Thyroid gland (tissue), 4 donors: ENCODE measurements around the gene STOML3.

Source experiments
- POLR2A ChIP-seq, 2 donors: fragments of 450-650 bp; IDR thresholded peaks; one replicate each; pipeline ENCODE4 v1.6.1; 2017; ENCODE audit warnings: antibody characterized with exemption in 2 of 2, mild to moderate bottlenecking in 2 of 2, moderate library complexity in 1 of 2
- TF ChIP-seq, protein P1 (sequence below), 6 experiments: fragments of 200-600 bp in 3 of 6; fragments of 450-650 bp in 3 of 6; sonication (generic) in 3 of 6; IDR thresholded peaks; one replicate each; pipeline ENCODE4 v1.5.1; 2016 to 2019; ENCODE audit warnings: antibody characterized with exemption in 6 of 6, mild to moderate bottlenecking in 2 of 6, inconsistent platforms in 1 of 6, moderate library complexity in 1 of 6

DNA sequence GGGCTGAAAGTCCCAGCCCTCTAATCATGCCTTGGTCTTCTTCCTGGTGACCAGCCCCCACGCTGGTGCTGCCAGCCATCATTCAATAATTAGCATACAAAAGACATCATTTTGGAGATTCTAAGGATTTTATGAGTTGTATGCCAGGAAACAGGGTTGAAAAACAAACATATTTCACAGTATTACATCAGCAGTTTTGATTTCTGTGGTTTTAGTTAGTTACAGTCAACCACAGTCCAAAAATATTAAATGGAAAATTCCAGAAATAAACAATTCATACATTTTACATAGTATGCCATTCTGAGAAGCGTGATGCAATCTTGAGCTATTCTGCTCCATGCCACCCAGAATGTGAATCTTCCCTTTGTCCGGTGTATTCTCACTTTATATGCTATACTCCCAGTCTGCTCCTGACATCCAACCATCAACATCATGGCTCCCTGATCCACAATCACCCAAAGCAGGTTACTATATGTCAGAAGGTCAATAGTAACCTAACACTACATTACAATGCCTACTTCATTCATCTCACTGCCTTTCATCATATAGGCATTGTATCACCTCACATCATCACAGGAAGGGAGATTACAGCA is 49.2 kb downstream of the STOML3 start:
- TF ChIP-seq, protein P1, sequence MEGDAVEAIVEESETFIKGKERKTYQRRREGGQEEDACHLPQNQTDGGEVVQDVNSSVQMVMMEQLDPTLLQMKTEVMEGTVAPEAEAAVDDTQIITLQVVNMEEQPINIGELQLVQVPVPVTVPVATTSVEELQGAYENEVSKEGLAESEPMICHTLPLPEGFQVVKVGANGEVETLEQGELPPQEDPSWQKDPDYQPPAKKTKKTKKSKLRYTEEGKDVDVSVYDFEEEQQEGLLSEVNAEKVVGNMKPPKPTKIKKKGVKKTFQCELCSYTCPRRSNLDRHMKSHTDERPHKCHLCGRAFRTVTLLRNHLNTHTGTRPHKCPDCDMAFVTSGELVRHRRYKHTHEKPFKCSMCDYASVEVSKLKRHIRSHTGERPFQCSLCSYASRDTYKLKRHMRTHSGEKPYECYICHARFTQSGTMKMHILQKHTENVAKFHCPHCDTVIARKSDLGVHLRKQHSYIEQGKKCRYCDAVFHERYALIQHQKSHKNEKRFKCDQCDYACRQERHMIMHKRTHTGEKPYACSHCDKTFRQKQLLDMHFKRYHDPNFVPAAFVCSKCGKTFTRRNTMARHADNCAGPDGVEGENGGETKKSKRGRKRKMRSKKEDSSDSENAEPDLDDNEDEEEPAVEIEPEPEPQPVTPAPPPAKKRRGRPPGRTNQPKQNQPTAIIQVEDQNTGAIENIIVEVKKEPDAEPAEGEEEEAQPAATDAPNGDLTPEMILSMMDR (IDR thresholded peaks at IDR 0.05): no peak
- TF ChIP-seq POLR2A (IDR thresholded peaks at IDR 0.05): no peak
